Breast epithelium (tissue), 3 donors: Measurements from ENCODE around the gene ZNF669.

Experiments
- CTCF ChIP-seq, 3 donors: fragments of 450-650 bp; IDR thresholded peaks; one replicate each; pipeline ENCODE4 v1.5.1; 2016 to 2017; ENCODE audit warnings: antibody characterized with exemption in 3 of 3, mild to moderate bottlenecking in 3 of 3, moderate library complexity in 3 of 3
- POLR2A ChIP-seq: fragments of 450-650 bp; IDR thresholded peaks from one replicate; pipeline ENCODE4 v1.6.1; 2016; ENCODE audit warnings: antibody characterized with exemption, mild to moderate bottlenecking, moderate library complexity
- POLR2AphosphoS5 ChIP-seq, 3 donors: sonication (generic); formaldehyde crosslinking; IDR thresholded peaks; one replicate each; pipeline ENCODE4 v1.6.1; 2017; ENCODE audit warnings: antibody characterized with exemption in 3 of 3

- TF ChIP-seq CTCF (IDR thresholded peaks at IDR 0.05) = no peak
- TF ChIP-seq POLR2A = no peak
- no peak for TF ChIP-seq POLR2AphosphoS5 (IDR thresholded peaks at IDR 0.05)
These were observed 8.0 kb downstream of the ZNF669 start for GRCh38 chr1:247096112-247096511.
